Keratinocyte (primary cell): ENCODE results near the gene DSG1.

Experiments
- CTCF ChIP-seq, 3 experiments: IDR thresholded peaks in 1 of 3; conservative IDR thresholded peaks in 1 of 3; optimal IDR thresholded peaks in 1 of 3; 2 replicates in 2 of 3; 3 replicates in 1 of 3; pipeline versions ENCODE3 to v1.5.1; 2011; ENCODE audit warnings: low read length in 3 of 3, mild to moderate bottlenecking in 3 of 3, moderate library complexity in 2 of 3, control low read depth in 1 of 3, inconsistent platforms in 1 of 3; ENCODE audit not compliant: insufficient read depth in 2 of 3; ENCODE audit errors: extremely low read depth in 1 of 3
- EZH2 ChIP-seq: IDR thresholded peaks from one replicate; pipeline ENCODE4 v1.6.1; 2012; ENCODE audit warnings: inconsistent platforms, mild to moderate bottlenecking, low read length, moderate library complexity

GRCh38 chr18:31278609-31279071 is 39.3 kb upstream of the DSG1 start:
- TF ChIP-seq CTCF (optimal IDR thresholded peaks at IDR 0.05 in 1 of 3, IDR thresholded peaks at IDR 0.05 in 1 of 3, conservative IDR thresholded peaks at IDR 0.05 in 1 of 3; ENCODE audit: extremely low read depth in 1 of 3, insufficient read depth in 2 of 3, low read length in 3 of 3) (no peak), EZH2 (no peak)
